ENCODE data around the gene NUAK2. TPM values are rescaled to one million over a fixed set of nuclear protein-coding genes. Genes with fewer than 3 reads are reported as not detected.
"Not testable (repeated sequence)": the region's sequence is repeated elsewhere in the genome, so short reads cannot be mapped to it uniquely, and the experiment has no call there.

Gene NUAK2
- polyA plus RNA-seq, 3 donors: 9.1 to 44.9 (median 21.9) TPM

- H3K9ac ChIP-seq (ENCODE audit: insufficient read depth, low read length, poor library complexity, severe bottlenecking): no peak overlapping the region
- DNase-seq: peak in 1 of 3 donors; percentile 52
- no peak overlapping the region for H2AFZ ChIP-seq (ENCODE audit: insufficient read depth, low read depth, low read length, poor library complexity, severe bottlenecking)
- peaks cover 27% of the 10 kb centered on the region for H3K4me1 Mint-ChIP-seq
- 47% methylated on average over 6 of the region's 9 CpGs for WGBS (ENCODE audit: insufficient coverage)
- peaks cover 3 to 5% (median 3%) of the 10 kb centered on the region in 3 donors for H3K27me3 Mint-ChIP-seq (ENCODE audit: low read depth in 3 of 3)
- peaks cover 32 to 43% of the 10 kb centered on the region in 2 donors for H3K36me3 Mint-ChIP-seq
- H3K9me3 ChIP-seq (replicated peaks in 1 of 2; ENCODE audit: control insufficient read depth in 1 of 2, insufficient read depth in 1 of 2, low read length in 2 of 2): no peaks in the 10 kb centered on the region
- no peak for TF ChIP-seq CTCF (IDR thresholded peaks at IDR 0.05)
- H3K4me3 ChIP-seq (replicated peaks in 1 of 3; ENCODE audit: low read depth in 2 of 3, low read length in 3 of 3): no peak overlapping the region
- H4K20me1 ChIP-seq (ENCODE audit: insufficient read depth, low read length): peaks cover 43% of the 10 kb centered on the region
- H3K27ac ChIP-seq (ENCODE audit: low read depth in 1 of 2, low read length in 2 of 2): peak overlapping the region in 1 of 2 donors; percentile 33
- H3K36me3 ChIP-seq (replicated peaks in 1 of 2; ENCODE audit: control insufficient read depth in 1 of 2, insufficient read depth in 2 of 2, low read length in 2 of 2): peaks cover 40 to 41% of the 10 kb centered on the region in 2 donors
- H3K27ac Mint-ChIP-seq: peak overlapping the region in 6 of 7 donors; percentile 53 to 91 (median 76)
- H3K9me3 Mint-ChIP-seq: no peaks in the 10 kb centered on the region
- no peaks in the 10 kb centered on the region for H3K27me3 ChIP-seq (ENCODE audit: control insufficient read depth in 2 of 2, insufficient read depth in 2 of 2, low read length in 2 of 2)
- H3K4me3 Mint-ChIP-seq: peak overlapping the region in 1 of 2 donors; percentile 24
- H3K4me1 ChIP-seq (ENCODE audit: control insufficient read depth in 1 of 2, insufficient read depth in 2 of 2, low read length in 2 of 2): peaks cover 10 to 23% of the 10 kb centered on the region in 2 donors
- H3K79me2 ChIP-seq (ENCODE audit: insufficient read depth, low read length): no peaks in the 10 kb centered on the region
- no peak overlapping the region for H3K4me2 ChIP-seq (replicated peaks; ENCODE audit: extremely low read depth, low read length, poor library complexity, severe bottlenecking)
- intact Hi-C loops (cut with micrococcal nuclease): no loop called here
Observed at GRCh38 chr1:205300149-205300548, 21.4 kb downstream of the NUAK2 start.

- no peak for TF ChIP-seq CTCF (IDR thresholded peaks at IDR 0.05)
- Histone ChIP-seq H3K27ac (ENCODE audit: low read depth in 1 of 2, low read length in 2 of 2) (no peak overlapping the region), H3K4me1 (ENCODE audit: control insufficient read depth in 1 of 2, insufficient read depth in 2 of 2, low read length in 2 of 2) (peaks cover 10 to 23% of the 10 kb centered on the region in 2 donors), H2AFZ (ENCODE audit: insufficient read depth, low read depth, low read length, poor library complexity, severe bottlenecking) (no peak overlapping the region), H4K20me1 (ENCODE audit: insufficient read depth, low read length) (peaks cover 25% of the 10 kb centered on the region), H3K79me2 (ENCODE audit: insufficient read depth, low read length) (no peaks in the 10 kb centered on the region), H3K4me3 (replicated peaks in 1 of 3; ENCODE audit: low read depth in 2 of 3, low read length in 3 of 3) (no peak overlapping the region), H3K27me3 (ENCODE audit: control insufficient read depth in 2 of 2, insufficient read depth in 2 of 2, low read length in 2 of 2) (no peaks in the 10 kb centered on the region), H3K9ac (ENCODE audit: insufficient read depth, low read length, poor library complexity, severe bottlenecking) (no peak overlapping the region), H3K9me3 (replicated peaks in 1 of 2; ENCODE audit: control insufficient read depth in 1 of 2, insufficient read depth in 1 of 2, low read length in 2 of 2) (no peaks in the 10 kb centered on the region), H3K36me3 (replicated peaks in 1 of 2; ENCODE audit: control insufficient read depth in 1 of 2, insufficient read depth in 2 of 2, low read length in 2 of 2) (peaks cover 22 to 23% of the 10 kb centered on the region in 2 donors), H3K4me2 (replicated peaks; ENCODE audit: extremely low read depth, low read length, poor library complexity, severe bottlenecking) (no peak overlapping the region)
- no peak for DNase-seq
- intact Hi-C loops (cut with micrococcal nuclease): no loop called here
- Mint-ChIP-seq H3K4me1 (peaks cover 34% of the 10 kb centered on the region), H3K4me3 (no peak overlapping the region), H3K27ac (peak overlapping the region in 1 of 7 donors; percentile 10), H3K36me3 (peaks cover 17 to 26% of the 10 kb centered on the region in 2 donors), H3K9me3 (no peaks in the 10 kb centered on the region), H3K27me3 (ENCODE audit: low read depth in 3 of 3) (peaks cover 3 to 5% (median 5%) of the 10 kb centered on the region in 3 donors)
- WGBS (ENCODE audit: insufficient coverage): 75% methylated on average over 2 of the region's 9 CpGs
Observed at GRCh38 chr1:205298191-205298994, 23.2 kb downstream of the NUAK2 start.

GRCh38 chr1:205297546-205298177 is 23.9 kb downstream of the NUAK2 start:
- H3K4me2 ChIP-seq (replicated peaks; ENCODE audit: extremely low read depth, low read length, poor library complexity, severe bottlenecking); intact Hi-C loops (cut with micrococcal nuclease): not testable (repeated sequence)

More at GRCh38 chr1:205297546-205298177, 23.9 kb downstream of the NUAK2 start:
- Histone ChIP-seq H3K36me3 (replicated peaks in 1 of 2; ENCODE audit: control insufficient read depth in 1 of 2, insufficient read depth in 2 of 2, low read length in 2 of 2) (peaks cover 15 to 17% of the 10 kb centered on the region in 2 donors), H4K20me1 (ENCODE audit: insufficient read depth, low read length) (peaks cover 18% of the 10 kb centered on the region), H3K4me1 (ENCODE audit: control insufficient read depth in 1 of 2, insufficient read depth in 2 of 2, low read length in 2 of 2) (peaks cover 10 to 23% of the 10 kb centered on the region in 2 donors)
- not testable (repeated sequence) for H3K9me3 ChIP-seq (replicated peaks in 1 of 2; ENCODE audit: control insufficient read depth in 1 of 2, insufficient read depth in 1 of 2, low read length in 2 of 2); H3K4me3 ChIP-seq (replicated peaks in 1 of 3; ENCODE audit: low read depth in 2 of 3, low read length in 3 of 3); H3K27me3 ChIP-seq (ENCODE audit: control insufficient read depth in 2 of 2, insufficient read depth in 2 of 2, low read length in 2 of 2); H3K27me3 Mint-ChIP-seq (ENCODE audit: low read depth in 3 of 3); H3K4me3 Mint-ChIP-seq; H3K27ac ChIP-seq (ENCODE audit: low read depth in 1 of 2, low read length in 2 of 2); DNase-seq; H2AFZ ChIP-seq (ENCODE audit: insufficient read depth, low read depth, low read length, poor library complexity, severe bottlenecking); H3K79me2 ChIP-seq (ENCODE audit: insufficient read depth, low read length); H3K27ac Mint-ChIP-seq; H3K9ac ChIP-seq (ENCODE audit: insufficient read depth, low read length, poor library complexity, severe bottlenecking); H3K9me3 Mint-ChIP-seq
- Mint-ChIP-seq H3K4me1 (peaks cover 34% of the 10 kb centered on the region), H3K36me3 (peaks cover 12 to 19% of the 10 kb centered on the region in 2 donors)
- WGBS (ENCODE audit: insufficient coverage): 100% methylated on average over 3 of the region's 5 CpGs
